ENCODE results near the gene APCS. TPM values are rescaled to one million over a fixed set of nuclear protein-coding genes. Genes with fewer than 3 reads are reported as not detected.

Gene APCS
- not detected in 5 replicates for total RNA-seq (2022; extraction: Qiagen RNA extraction)

GRCh38 chr1:159587461-159587951 is at the start of gene APCS:
APCS (plus strand) TSS chr1:159587826; CDS start chr1:159587922, 96 bp downstream.

Other genes with a start within 250 kb of the APCS start
- gene OR10J4, start 155.6 kb upstream of the APCS start, total RNA-seq (2022; extraction: Qiagen RNA extraction): not detected in 5 replicates
- not detected in 5 replicates for gene OR10J1, start 148.1 kb upstream of the APCS start, total RNA-seq (2022; extraction: Qiagen RNA extraction)
- not detected in 5 replicates for gene OR10J5, start 51.8 kb upstream of the APCS start, total RNA-seq (2022; extraction: Qiagen RNA extraction)
- not detected in 5 replicates for gene CRP, start 126.8 kb downstream of the APCS start, total RNA-seq (2022; extraction: Qiagen RNA extraction)
- 48.7 to 79.3 TPM (median 76.6 TPM) in 5 replicates for gene DUSP23, start 193.1 kb downstream of the APCS start, total RNA-seq (2022; extraction: Qiagen RNA extraction)
- gene FCRL6, start 214.5 kb downstream of the APCS start, total RNA-seq (2022; extraction: Qiagen RNA extraction): not detected in 5 replicates
- gene SLAMF8, start 239.0 kb downstream of the APCS start, total RNA-seq (2022; extraction: Qiagen RNA extraction): 0.03 TPM in 1 of 5 replicates, not detected in the others